ENCODE measurements around the gene PFN1. TPM values are rescaled to one million over a fixed set of nuclear protein-coding genes. Genes with fewer than 3 reads are reported as not detected.

Gene PFN1
- total RNA-seq, 1 donor from 2014 or later = 457 TPM

GRCh38 chr17:4901108-4901647 is 47.2 kb downstream of the PFN1 start:
- H3K9me3 ChIP-seq = no peaks in the 10 kb centered on the region
- DNase-seq (no peak), ATAC-seq (no peak)
- H3K27ac ChIP-seq = peak overlapping the region; percentile 11
- peaks cover 6% of the 10 kb centered on the region for H3K27me3 ChIP-seq
- peaks cover 11% of the 10 kb centered on the region for H3K36me3 ChIP-seq
- TF ChIP-seq CTCF (IDR thresholded peaks at IDR 0.05) = no peak
- peaks cover 9% of the 10 kb centered on the region for H3K4me1 ChIP-seq
- intact Hi-C loops (cut with DNase I) = loop anchor here (10.0 kb wide), 1 partner anchor 164 kb away; no protein-coding TSS in a partner anchor
- peak overlapping the region; percentile 53 for H3K4me3 ChIP-seq

- peak; percentile 75 for DNase-seq
- intact Hi-C loops (cut with DNase I) = loop anchor here (10.0 kb wide), 1 partner anchor 164 kb away; no protein-coding TSS in a partner anchor
- H3K36me3 ChIP-seq = peaks cover 18% of the 10 kb centered on the region
- no peaks in the 10 kb centered on the region for H3K9me3 ChIP-seq
- H3K4me3 ChIP-seq = peak overlapping the region; percentile 53
- H3K27ac ChIP-seq = no peak overlapping the region
- TF ChIP-seq CTCF (IDR thresholded peaks at IDR 0.05) = no peak
- ATAC-seq = peak; percentile 2
- peaks cover 9% of the 10 kb centered on the region for H3K4me1 ChIP-seq
- H3K27me3 ChIP-seq = peaks cover 6% of the 10 kb centered on the region
Measured at GRCh38 chr17:4900231-4901107, 47.9 kb downstream of the PFN1 start.

GRCh38 chr17:4899341-4900230 is 48.7 kb downstream of the PFN1 start, which contains the start of gene C17orf107:
C17orf107 (plus strand) TSS chr17:4899536; CDS start chr17:4899763, 227 bp downstream.
- intact Hi-C loops (cut with DNase I) = loop anchor here (10.0 kb wide), 1 partner anchor 165 kb away; no protein-coding TSS in a partner anchor
- Histone ChIP-seq H3K4me3 (peak within 1 kb of the TSS; percentile 53), H3K36me3 (peaks cover 27% of the 10 kb centered on the region), H3K27me3 (peaks cover 6% of the 10 kb centered on the region), H3K9me3 (no peaks in the 10 kb centered on the region), H3K27ac (no peak within 1 kb of the TSS), H3K4me1 (peaks cover 9% of the 10 kb centered on the region)
- peak; percentile 95 for DNase-seq
- TF ChIP-seq CTCF (IDR thresholded peaks at IDR 0.05) = no peak
- peak; percentile 80 for ATAC-seq

- intact Hi-C loops (cut with DNase I) = no loop called here
- Histone ChIP-seq H3K4me3 (peak overlapping the region; percentile 53), H3K4me1 (peaks cover 9% of the 10 kb centered on the region), H3K9me3 (no peaks in the 10 kb centered on the region), H3K27me3 (peaks cover 6% of the 10 kb centered on the region), H3K27ac (no peak overlapping the region), H3K36me3 (peaks cover 33% of the 10 kb centered on the region)
- no peak for TF ChIP-seq CTCF (IDR thresholded peaks at IDR 0.05)
- ATAC-seq (no peak), DNase-seq (no peak)
Measured at GRCh38 chr17:4898927-4899326, 49.4 kb downstream of the PFN1 start.

- no peaks in the 10 kb centered on the region for H3K9me3 ChIP-seq
- peaks cover 39% of the 10 kb centered on the region for H3K36me3 ChIP-seq
- H3K27ac ChIP-seq = no peak overlapping the region
- no peak overlapping the region for H3K4me3 ChIP-seq
- no peak for TF ChIP-seq CTCF (IDR thresholded peaks at IDR 0.05)
- no peak for DNase-seq
- intact Hi-C loops (cut with DNase I) = no loop called here
- no peak for ATAC-seq
- H3K4me1 ChIP-seq = peaks cover 9% of the 10 kb centered on the region
- peaks cover 6% of the 10 kb centered on the region for H3K27me3 ChIP-seq
Measured at GRCh38 chr17:4898351-4898750, 50.0 kb downstream of the PFN1 start.
